ENCODE results near the gene S100A16.
"Not testable (repeated sequence)": the region's sequence is repeated elsewhere in the genome, so short reads cannot be mapped to it uniquely, and the experiment has no call there.

Gene S100A16

DNA sequence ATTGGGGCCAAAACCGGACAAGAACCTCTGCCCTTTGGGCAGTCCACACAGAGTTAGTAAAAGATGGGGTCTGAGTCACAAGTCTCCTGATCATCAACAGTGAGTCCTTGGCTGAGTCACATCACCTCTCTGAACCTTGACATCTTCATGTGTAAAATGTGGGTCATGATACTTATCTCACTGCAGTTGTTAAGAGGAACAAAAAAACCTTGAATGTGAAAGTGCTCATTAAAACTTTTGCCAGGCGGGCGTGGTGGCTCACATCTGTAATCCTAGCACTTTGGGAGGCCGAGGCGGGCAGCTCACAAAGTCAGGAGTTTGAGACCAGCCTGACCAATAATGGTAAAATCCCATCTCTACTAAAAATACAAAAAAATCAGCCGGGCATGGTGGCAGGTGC is 15.7 kb downstream of the S100A16 start:
- Mint-ChIP-seq H3K9me3 (no peaks in the 10 kb centered on the region), H3K4me3 (no peak overlapping the region), H3K27me3 (no peaks in the 10 kb centered on the region), H3K36me3 (ENCODE audit: low read depth) (no peaks in the 10 kb centered on the region), H3K4me1 (ENCODE audit: low read depth) (peaks cover 27% of the 10 kb centered on the region), H3K27ac (peak overlapping the region; percentile 41)

GRCh38 chr1:153592748-153593147 is 20.2 kb downstream of the S100A16 start:
- no peaks in the 10 kb centered on the region for H3K27me3 Mint-ChIP-seq
- no peak overlapping the region for H3K4me3 Mint-ChIP-seq
- H3K27ac Mint-ChIP-seq = no peak overlapping the region
- H3K36me3 Mint-ChIP-seq (ENCODE audit: low read depth) = no peaks in the 10 kb centered on the region
- H3K9me3 Mint-ChIP-seq = no peaks in the 10 kb centered on the region
- peaks cover 9% of the 10 kb centered on the region for H3K4me1 Mint-ChIP-seq (ENCODE audit: low read depth)

DNA sequence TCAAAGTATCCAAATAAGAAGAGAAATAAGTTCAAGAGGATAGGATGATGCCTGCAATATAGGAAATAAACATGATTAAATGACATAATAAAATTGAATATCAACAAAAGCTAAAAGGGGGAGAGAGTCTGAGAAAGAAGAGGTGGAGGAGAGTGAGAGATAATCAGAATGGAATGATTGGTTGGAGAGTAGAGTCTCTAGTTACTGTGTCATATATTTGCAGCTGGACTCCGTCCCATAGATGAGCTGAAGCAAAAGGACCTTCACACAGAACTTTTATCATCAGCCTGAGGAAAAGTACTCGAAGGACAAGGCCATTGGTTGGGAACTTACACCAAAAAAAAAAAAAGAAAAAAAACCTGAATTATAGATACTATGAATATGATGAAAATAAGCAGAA is 24.5 kb downstream of the S100A16 start:
- Mint-ChIP-seq H3K36me3 (ENCODE audit: low read depth) (no peaks in the 10 kb centered on the region), H3K27ac (no peak overlapping the region), H3K4me1 (ENCODE audit: low read depth) (no peaks in the 10 kb centered on the region), H3K4me3 (no peak overlapping the region), H3K27me3 (no peaks in the 10 kb centered on the region), H3K9me3 (no peaks in the 10 kb centered on the region)

DNA sequence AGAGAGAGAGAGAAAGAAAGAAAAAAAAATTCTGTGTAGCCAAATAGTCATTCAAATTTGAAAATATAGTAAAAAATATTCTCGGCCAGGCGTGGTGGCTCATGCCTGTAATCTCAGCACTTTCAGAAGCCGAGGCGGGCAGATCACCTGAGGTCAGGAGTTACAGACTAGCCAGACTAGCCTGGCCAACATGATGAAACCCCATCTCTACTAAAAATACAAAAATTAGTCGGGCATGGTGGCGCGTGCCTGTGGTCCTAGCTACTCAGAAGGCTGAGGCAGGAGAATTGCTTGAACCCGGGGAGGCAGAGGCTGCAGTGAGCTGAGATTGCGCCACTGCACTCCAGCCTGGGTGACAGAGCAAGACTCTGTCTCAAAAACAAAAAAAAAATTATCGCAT is 24.9 kb downstream of the S100A16 start:
- H3K4me1 Mint-ChIP-seq (ENCODE audit: low read depth); H3K27ac Mint-ChIP-seq; H3K4me3 Mint-ChIP-seq: not testable (repeated sequence)

DNA sequence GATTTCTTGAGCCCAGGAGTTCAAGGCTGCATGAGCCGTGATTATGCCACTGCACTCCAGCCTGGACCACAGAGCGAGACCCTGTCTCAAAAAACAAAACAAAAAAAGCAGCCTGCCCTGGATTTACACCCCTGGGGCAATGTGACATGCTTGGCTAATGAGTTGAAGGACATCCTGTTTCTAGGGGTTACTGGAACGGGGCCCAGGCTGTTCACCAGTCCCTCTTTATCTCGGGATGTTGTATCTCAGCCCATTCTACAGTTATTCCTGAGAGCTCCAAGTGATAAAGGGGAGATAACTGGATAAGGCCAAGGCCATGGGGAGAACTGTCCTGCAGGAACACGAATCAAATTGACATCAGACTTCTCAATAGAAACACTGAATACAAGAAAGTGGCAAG is 25.6 kb downstream of the S100A16 start:
- Mint-ChIP-seq H3K36me3 (ENCODE audit: low read depth) (no peaks in the 10 kb centered on the region), H3K27me3 (no peaks in the 10 kb centered on the region), H3K4me1 (ENCODE audit: low read depth) (no peaks in the 10 kb centered on the region), H3K27ac (no peak overlapping the region), H3K4me3 (no peak overlapping the region), H3K9me3 (no peaks in the 10 kb centered on the region)

More for the DNA sequence above, 24.9 kb downstream of the S100A16 start:
- H3K27me3 Mint-ChIP-seq; H3K36me3 Mint-ChIP-seq (ENCODE audit: low read depth); H3K9me3 Mint-ChIP-seq: not testable (repeated sequence)

DNA sequence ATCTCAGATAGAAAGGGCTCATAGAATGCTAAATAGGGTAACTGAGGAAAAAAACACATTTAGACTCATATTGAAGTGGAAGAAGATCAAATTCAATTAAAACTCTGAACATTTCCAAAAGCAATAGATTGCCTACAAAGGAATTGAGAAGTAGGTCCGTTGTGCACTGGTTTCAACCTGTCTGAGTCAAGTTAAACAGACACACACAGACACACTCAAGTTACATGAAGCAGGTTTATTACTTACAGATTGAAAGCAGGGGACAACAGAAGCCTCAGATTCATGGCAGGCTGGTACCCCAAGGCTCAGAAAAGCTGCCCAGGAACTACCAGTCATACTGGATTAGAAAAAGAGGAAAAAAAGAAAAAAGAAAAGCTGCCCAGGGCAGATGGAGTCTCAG is 26.6 kb downstream of the S100A16 start:
- Mint-ChIP-seq H3K4me3 (no peak overlapping the region), H3K27me3 (no peaks in the 10 kb centered on the region), H3K36me3 (ENCODE audit: low read depth) (no peaks in the 10 kb centered on the region), H3K27ac (no peak overlapping the region), H3K9me3 (no peaks in the 10 kb centered on the region), H3K4me1 (ENCODE audit: low read depth) (no peaks in the 10 kb centered on the region)

DNA sequence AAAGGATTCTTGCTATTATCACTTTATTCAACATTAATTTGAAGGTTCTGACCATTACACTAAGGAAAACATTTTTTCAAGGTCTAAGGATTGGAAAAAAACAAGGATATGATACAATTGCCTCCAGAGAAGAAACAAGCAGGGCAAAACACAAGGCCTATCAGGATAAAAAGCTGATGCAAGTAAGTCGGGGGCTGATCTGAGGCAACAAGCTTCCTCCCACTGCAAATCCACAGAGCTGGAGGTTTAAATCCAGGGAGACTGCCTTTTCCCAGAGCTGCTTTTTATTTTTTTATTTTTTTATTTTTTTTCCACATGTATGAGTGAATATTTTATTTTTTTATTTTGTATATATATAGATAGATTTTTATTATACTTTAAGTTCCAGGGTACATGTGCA is 27.9 kb downstream of the S100A16 start:
- H3K4me1 Mint-ChIP-seq (ENCODE audit: low read depth) = no peaks in the 10 kb centered on the region
- no peak overlapping the region for H3K4me3 Mint-ChIP-seq
- H3K27ac Mint-ChIP-seq = no peak overlapping the region
- H3K9me3 Mint-ChIP-seq = no peaks in the 10 kb centered on the region
- H3K27me3 Mint-ChIP-seq = no peaks in the 10 kb centered on the region
- H3K36me3 Mint-ChIP-seq (ENCODE audit: low read depth) = no peaks in the 10 kb centered on the region

GRCh38 chr1:153583976-153584375 is 29.0 kb downstream of the S100A16 start:
- peaks cover 8% of the 10 kb centered on the region for H3K27me3 Mint-ChIP-seq
- H3K9me3 Mint-ChIP-seq = no peaks in the 10 kb centered on the region
- no peaks in the 10 kb centered on the region for H3K4me1 Mint-ChIP-seq (ENCODE audit: low read depth)
- H3K27ac Mint-ChIP-seq = no peak overlapping the region
- no peaks in the 10 kb centered on the region for H3K36me3 Mint-ChIP-seq (ENCODE audit: low read depth)
- no peak overlapping the region for H3K4me3 Mint-ChIP-seq

- not testable (repeated sequence) for H3K4me3 Mint-ChIP-seq; H3K27ac Mint-ChIP-seq; H3K9me3 Mint-ChIP-seq; H3K36me3 Mint-ChIP-seq (ENCODE audit: low read depth); H3K4me1 Mint-ChIP-seq (ENCODE audit: low read depth)
- peaks cover 12% of the 10 kb centered on the region for H3K27me3 Mint-ChIP-seq
Observed at GRCh38 chr1:153583514-153583913, 29.4 kb downstream of the S100A16 start.

GRCh38 chr1:153582836-153583235 is 30.1 kb downstream of the S100A16 start:
- H3K36me3 Mint-ChIP-seq (ENCODE audit: low read depth); H3K27ac Mint-ChIP-seq: not testable (repeated sequence)
- peaks cover 19% of the 10 kb centered on the region for H3K27me3 Mint-ChIP-seq

DNA sequence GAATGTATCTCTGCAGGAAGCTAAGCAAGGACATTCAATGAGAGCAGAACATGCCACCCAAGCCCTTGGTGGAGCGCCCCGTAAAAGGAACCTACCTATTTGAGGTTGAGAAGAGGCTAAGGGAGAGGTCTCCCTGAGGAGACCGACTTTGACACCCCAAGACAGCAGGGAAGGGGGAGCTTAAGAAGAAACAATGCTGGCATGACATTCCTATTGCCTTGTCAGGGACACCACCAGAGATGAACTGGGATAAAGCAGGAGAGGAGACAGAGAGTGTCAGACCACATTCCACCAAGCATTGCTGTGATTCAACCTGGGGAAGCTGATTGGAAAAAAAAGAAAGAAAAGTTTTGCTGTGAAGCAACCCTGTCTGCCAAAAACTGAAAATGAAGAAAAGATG is 34.0 kb downstream of the S100A16 start:
- H3K27me3 Mint-ChIP-seq = peaks cover 30% of the 10 kb centered on the region
- H3K9me3 Mint-ChIP-seq = no peaks in the 10 kb centered on the region
- H3K27ac Mint-ChIP-seq = no peak overlapping the region
- no peaks in the 10 kb centered on the region for H3K36me3 Mint-ChIP-seq (ENCODE audit: low read depth)
- H3K4me1 Mint-ChIP-seq (ENCODE audit: low read depth) = no peaks in the 10 kb centered on the region
- H3K4me3 Mint-ChIP-seq = no peak overlapping the region

More at GRCh38 chr1:153582836-153583235, 30.1 kb downstream of the S100A16 start:
- H3K4me3 Mint-ChIP-seq; H3K4me1 Mint-ChIP-seq (ENCODE audit: low read depth); H3K9me3 Mint-ChIP-seq: not testable (repeated sequence)

GRCh38 chr1:153578490-153578889 is 34.4 kb downstream of the S100A16 start:
- H3K36me3 Mint-ChIP-seq (ENCODE audit: low read depth) = no peaks in the 10 kb centered on the region
- H3K27ac Mint-ChIP-seq = no peak overlapping the region
- H3K9me3 Mint-ChIP-seq = no peaks in the 10 kb centered on the region
- H3K4me3 Mint-ChIP-seq = no peak overlapping the region
- peaks cover 30% of the 10 kb centered on the region for H3K27me3 Mint-ChIP-seq
- H3K4me1 Mint-ChIP-seq (ENCODE audit: low read depth) = peaks cover 2% of the 10 kb centered on the region

DNA sequence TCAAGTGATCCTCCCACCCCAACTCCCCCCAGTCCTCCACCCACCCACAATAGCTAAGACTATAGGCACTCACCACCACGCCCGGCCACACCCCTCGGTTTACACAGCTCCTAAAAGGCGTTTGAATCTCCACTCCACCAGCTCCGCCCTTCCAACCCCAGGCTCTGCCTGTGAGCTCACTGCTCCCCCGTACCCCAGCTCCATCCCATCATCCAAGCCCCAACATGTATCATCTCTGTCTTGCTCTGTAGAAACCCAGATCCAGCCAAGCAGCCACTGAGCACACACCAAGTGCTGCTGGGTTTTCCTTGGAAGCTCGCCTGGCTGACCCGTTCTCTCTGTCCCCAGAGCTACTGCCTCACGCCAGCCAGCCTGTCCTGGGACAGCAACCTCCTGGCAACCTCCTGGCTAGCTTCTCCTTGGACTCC is 35.3 kb downstream of the S100A16 start:
- Mint-ChIP-seq H3K27me3 (peaks cover 30% of the 10 kb centered on the region), H3K4me3 (no peak overlapping the region), H3K27ac (no peak overlapping the region), H3K4me1 (ENCODE audit: low read depth) (peaks cover 10% of the 10 kb centered on the region), H3K36me3 (ENCODE audit: low read depth) (no peaks in the 10 kb centered on the region), H3K9me3 (no peaks in the 10 kb centered on the region)

DNA sequence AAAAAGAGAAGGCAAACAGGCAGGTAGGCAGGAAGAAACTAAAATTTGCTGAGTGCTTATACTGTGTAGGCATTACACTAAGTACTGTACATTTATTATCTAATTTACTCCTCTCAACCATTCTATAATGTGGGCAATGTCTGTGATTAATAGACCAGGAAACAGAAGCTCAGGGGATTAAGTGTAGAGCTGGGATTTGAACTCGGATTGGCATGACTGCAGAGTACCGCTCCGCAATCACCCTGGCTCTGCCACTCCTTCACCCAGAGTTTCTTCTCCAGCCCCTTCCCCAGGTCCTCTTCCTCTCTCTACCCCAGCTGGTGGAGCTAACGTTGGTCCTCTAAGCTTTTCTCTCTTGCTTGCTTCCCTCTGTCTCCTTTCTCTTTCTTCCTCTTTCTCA is 35.8 kb downstream of the S100A16 start:
- no peaks in the 10 kb centered on the region for H3K9me3 Mint-ChIP-seq
- H3K4me3 Mint-ChIP-seq = no peak overlapping the region
- no peaks in the 10 kb centered on the region for H3K36me3 Mint-ChIP-seq (ENCODE audit: low read depth)
- peaks cover 15% of the 10 kb centered on the region for H3K4me1 Mint-ChIP-seq (ENCODE audit: low read depth)
- no peak overlapping the region for H3K27ac Mint-ChIP-seq
- peaks cover 30% of the 10 kb centered on the region for H3K27me3 Mint-ChIP-seq

- not testable (repeated sequence) for H3K27ac Mint-ChIP-seq; H3K9me3 Mint-ChIP-seq; H3K4me3 Mint-ChIP-seq; H3K36me3 Mint-ChIP-seq (ENCODE audit: low read depth)
- Mint-ChIP-seq H3K27me3 (peaks cover 36% of the 10 kb centered on the region), H3K4me1 (ENCODE audit: low read depth) (peaks cover 28% of the 10 kb centered on the region)
Observed at GRCh38 chr1:153575497-153575896, 37.4 kb downstream of the S100A16 start.

DNA sequence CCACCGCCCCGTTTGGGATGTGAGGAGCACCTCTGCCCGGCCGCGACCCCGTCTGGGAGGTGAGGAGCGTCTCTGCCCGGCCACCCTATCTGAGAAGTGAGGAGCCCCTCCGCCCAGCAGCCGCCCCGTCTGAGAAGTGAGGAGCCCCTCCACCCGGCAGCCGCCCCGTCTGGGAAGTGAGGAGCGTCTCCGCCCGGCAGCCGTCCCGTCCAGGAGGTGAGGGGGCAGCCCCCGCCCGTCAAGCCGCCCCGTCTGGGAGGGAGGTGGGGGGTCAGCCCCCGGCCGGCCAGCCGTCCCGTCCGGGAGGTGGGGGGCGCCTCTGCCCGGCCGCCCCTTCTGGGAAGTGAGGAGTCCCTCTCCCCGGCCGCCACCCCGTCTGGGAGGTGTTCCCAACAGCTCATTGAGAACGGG is 37.9 kb downstream of the S100A16 start:
- not testable (repeated sequence) for H3K36me3 Mint-ChIP-seq (ENCODE audit: low read depth); H3K9me3 Mint-ChIP-seq; H3K4me3 Mint-ChIP-seq; H3K27ac Mint-ChIP-seq
- Mint-ChIP-seq H3K4me1 (ENCODE audit: low read depth) (peaks cover 29% of the 10 kb centered on the region), H3K27me3 (peaks cover 37% of the 10 kb centered on the region)

DNA sequence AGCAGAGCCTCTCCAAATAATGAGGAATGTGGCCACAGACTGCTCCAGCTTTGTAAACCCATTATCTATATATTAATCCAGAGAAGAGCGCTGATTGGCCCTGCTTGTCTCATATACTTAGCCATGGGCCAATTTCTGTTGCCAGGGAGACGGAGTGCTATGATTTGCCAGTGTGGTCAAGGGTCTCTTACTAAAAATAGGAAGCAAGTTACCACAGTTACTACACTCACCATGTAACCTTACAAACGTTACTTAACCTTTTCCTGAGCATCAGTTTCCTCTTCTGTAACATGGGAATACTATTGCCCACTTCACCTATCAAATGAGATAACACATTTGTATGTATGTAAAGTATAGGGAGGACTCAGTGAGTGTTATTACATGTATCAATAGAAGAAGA is 39.6 kb downstream of the S100A16 start:
- no peaks in the 10 kb centered on the region for H3K9me3 Mint-ChIP-seq
- peaks cover 43% of the 10 kb centered on the region for H3K4me1 Mint-ChIP-seq (ENCODE audit: low read depth)
- H3K27me3 Mint-ChIP-seq = peaks cover 23% of the 10 kb centered on the region
- peak overlapping the region; percentile 85 for H3K27ac Mint-ChIP-seq
- no peak overlapping the region for H3K4me3 Mint-ChIP-seq
- H3K36me3 Mint-ChIP-seq (ENCODE audit: low read depth) = no peaks in the 10 kb centered on the region
